DND-41 (cell line): ENCODE data around the gene COL13A1.

ENCODE experiments used
- ATAC-seq: fragments of 200-7000 bp; cut with Tn5 transposase; 3 replicates; pipeline ENCODE4 v1.9.1; 2021; ENCODE audit warnings: low read depth; ENCODE audit not compliant: insufficient read depth
- DNase-seq: peaks from one replicate; pipeline ENCODE4 v3.0.0-alpha.2; 2020
- H2AFZ ChIP-seq: 2 replicates; pipeline ENCODE4 v1.6.0; 2012; ENCODE audit warnings: low read depth, low read length
- H3K27ac ChIP-seq: 2 replicates; pipeline ENCODE4 v1.5.1; 2012; ENCODE audit warnings: low read length, inconsistent platforms
- H3K27me3 ChIP-seq: fragments of 200-600 bp; sonication (generic); 2 replicates; pipeline ENCODE4 v1.6.0; 2012; ENCODE audit warnings: low read length, mild to moderate bottlenecking, inconsistent platforms; ENCODE audit not compliant: insufficient read depth, poor library complexity
- H3K36me3 ChIP-seq: 2 replicates; pipeline ENCODE4 v1.5.1; 2012; ENCODE audit warnings: low read length, inconsistent platforms; ENCODE audit not compliant: insufficient read depth
- H3K4me1 ChIP-seq: 2 replicates; pipeline ENCODE4 v1.5.1; 2012; ENCODE audit warnings: mild to moderate bottlenecking, low read length; ENCODE audit not compliant: insufficient read depth
- H3K4me2 ChIP-seq: 2 replicates; pipeline ENCODE4 v1.6.0; 2012; ENCODE audit warnings: mild to moderate bottlenecking, moderate library complexity, low read length, inconsistent platforms; ENCODE audit not compliant: insufficient read depth
- H3K4me3 ChIP-seq, 2 experiments: fragments of 200-600 bp in 1 of 2; shearing (Covaris generic) in 1 of 2; 2 replicates each; pipeline ENCODE4 v1.5.1; 2012 to 2016; ENCODE audit warnings: inconsistent platforms in 2 of 2, low read length in 2 of 2, mild to moderate bottlenecking in 2 of 2, low read depth in 1 of 2, moderate library complexity in 1 of 2
- H3K79me2 ChIP-seq: 2 replicates; pipeline ENCODE4 v1.6.0; 2012; ENCODE audit warnings: low read length, inconsistent platforms; ENCODE audit not compliant: insufficient read depth
- H3K9ac ChIP-seq: 2 replicates; pipeline ENCODE4 v1.6.0; 2012; ENCODE audit warnings: low read depth, mild to moderate bottlenecking, inconsistent platforms, low read length, moderate library complexity
- H3K9me3 ChIP-seq: 2 replicates; pipeline ENCODE4 v1.5.1; 2012; ENCODE audit warnings: low read length, moderate library complexity, mild to moderate bottlenecking, inconsistent platforms; ENCODE audit not compliant: insufficient read depth, severe bottlenecking
- H4K20me1 ChIP-seq: 2 replicates; pipeline ENCODE4 v1.6.0; 2012; ENCODE audit warnings: low read length; ENCODE audit not compliant: insufficient read depth
- EZH2 ChIP-seq: IDR thresholded peaks from 3 replicates; pipeline ENCODE4 v1.6.1; 2012; ENCODE audit warnings: borderline replicate concordance, low read depth, mild to moderate bottlenecking, moderate library complexity, low read length, inconsistent platforms; ENCODE audit not compliant: severe bottlenecking
- TF ChIP-seq, protein P1 (sequence below): IDR thresholded peaks from 2 replicates; pipeline ENCODE4 v1.5.1; 2012; ENCODE audit warnings: borderline replicate concordance, low read length, moderate library complexity, mild to moderate bottlenecking; ENCODE audit not compliant: poor library complexity, severe bottlenecking; ENCODE audit errors: extremely low read depth

Gene COL13A1

DNA sequence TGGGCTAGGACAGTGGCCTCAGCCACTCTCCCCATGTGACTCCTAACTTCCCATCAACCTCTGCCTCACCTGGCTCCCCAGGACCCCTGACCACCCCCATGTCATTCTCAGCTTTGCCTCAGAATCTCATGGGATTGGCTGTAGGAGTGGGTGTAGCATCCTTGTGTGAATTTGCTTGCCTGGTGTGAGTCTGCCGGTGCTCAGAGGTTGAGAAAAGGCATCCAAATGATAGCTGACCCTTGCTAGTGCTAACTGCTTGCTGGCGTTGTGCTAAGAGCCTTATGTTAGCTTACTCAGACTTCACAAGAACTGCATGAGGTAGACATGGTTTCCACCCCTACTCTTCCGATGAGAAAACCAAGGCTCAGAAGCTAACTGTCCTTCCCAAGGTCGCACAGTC is 74.2 kb downstream of the COL13A1 start:
- ATAC-seq = no peak
- H3K9ac ChIP-seq = no peak overlapping the region
- peaks cover 13% of the 10 kb centered on the region; the same call in 1 of the 2 replicates for H4K20me1 ChIP-seq
- no peak overlapping the region for H2AFZ ChIP-seq
- H3K27me3 ChIP-seq = peaks cover 6% of the 10 kb centered on the region
- no peaks in the 10 kb centered on the region for H3K9me3 ChIP-seq
- no peak for DNase-seq
- no peaks in the 10 kb centered on the region for H3K36me3 ChIP-seq
- H3K4me1 ChIP-seq = no peaks in the 10 kb centered on the region
- TF ChIP-seq EZH2 = no peak
- TF ChIP-seq, protein P1, sequence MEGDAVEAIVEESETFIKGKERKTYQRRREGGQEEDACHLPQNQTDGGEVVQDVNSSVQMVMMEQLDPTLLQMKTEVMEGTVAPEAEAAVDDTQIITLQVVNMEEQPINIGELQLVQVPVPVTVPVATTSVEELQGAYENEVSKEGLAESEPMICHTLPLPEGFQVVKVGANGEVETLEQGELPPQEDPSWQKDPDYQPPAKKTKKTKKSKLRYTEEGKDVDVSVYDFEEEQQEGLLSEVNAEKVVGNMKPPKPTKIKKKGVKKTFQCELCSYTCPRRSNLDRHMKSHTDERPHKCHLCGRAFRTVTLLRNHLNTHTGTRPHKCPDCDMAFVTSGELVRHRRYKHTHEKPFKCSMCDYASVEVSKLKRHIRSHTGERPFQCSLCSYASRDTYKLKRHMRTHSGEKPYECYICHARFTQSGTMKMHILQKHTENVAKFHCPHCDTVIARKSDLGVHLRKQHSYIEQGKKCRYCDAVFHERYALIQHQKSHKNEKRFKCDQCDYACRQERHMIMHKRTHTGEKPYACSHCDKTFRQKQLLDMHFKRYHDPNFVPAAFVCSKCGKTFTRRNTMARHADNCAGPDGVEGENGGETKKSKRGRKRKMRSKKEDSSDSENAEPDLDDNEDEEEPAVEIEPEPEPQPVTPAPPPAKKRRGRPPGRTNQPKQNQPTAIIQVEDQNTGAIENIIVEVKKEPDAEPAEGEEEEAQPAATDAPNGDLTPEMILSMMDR = no peak
- H3K4me3 ChIP-seq = no peak overlapping the region
- H3K79me2 ChIP-seq = no peaks in the 10 kb centered on the region
- no peak overlapping the region for H3K4me2 ChIP-seq
- H3K27ac ChIP-seq = no peak overlapping the region

DNA sequence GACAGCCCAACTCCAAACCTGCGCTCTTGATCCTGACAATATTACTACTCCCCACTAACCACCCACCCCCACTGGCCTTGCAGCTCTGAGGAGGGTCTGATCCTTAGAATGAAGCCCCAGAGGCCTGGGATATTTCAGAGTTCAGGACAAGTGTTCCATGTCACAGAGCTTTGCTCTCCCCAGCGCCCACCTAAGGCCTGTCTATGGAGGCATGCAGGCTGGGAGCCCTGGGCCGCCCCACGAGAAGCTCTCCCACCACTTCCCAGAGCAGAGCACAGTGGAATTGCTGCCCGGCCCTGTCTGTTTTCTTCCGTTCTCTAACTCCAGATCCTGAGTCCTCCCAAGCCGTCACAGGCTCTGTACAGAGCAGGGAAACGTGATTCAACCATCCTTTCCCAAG is 74.6 kb downstream of the COL13A1 start:
- Histone ChIP-seq H3K9me3 (no peaks in the 10 kb centered on the region), H4K20me1 (peaks cover 13% of the 10 kb centered on the region; the same call in 1 of the 2 replicates)
- ATAC-seq = no peak

DNA sequence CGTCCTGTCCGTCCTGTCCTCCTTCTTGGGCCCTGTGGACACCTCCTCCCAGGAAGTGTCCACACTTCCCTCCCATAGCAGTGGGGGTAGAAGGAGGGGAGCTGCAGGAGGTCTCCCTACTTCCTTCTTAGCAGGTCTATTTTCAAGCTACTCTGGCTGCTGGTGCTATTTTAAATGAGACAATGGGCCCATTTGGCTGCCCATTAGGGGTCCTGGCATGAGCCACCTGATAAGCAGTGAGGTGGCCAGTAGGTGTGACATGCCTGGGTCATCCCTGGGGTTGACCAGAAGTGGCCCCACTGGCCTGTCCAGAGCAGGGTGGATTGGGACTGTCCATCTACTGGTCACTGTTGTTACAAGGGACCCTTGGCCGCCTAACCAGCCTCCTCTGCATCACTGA is 75.2 kb downstream of the COL13A1 start:
- H3K27me3 ChIP-seq = peaks cover 6% of the 10 kb centered on the region

More for the DNA sequence above, 74.6 kb downstream of the COL13A1 start:
- DNase-seq = no peak
- peaks cover 6% of the 10 kb centered on the region for H3K27me3 ChIP-seq
- H3K4me1 ChIP-seq = no peaks in the 10 kb centered on the region
- TF ChIP-seq, protein P1 = no peak
- TF ChIP-seq EZH2 = no peak
- no peak overlapping the region for H3K4me2 ChIP-seq
- no peak overlapping the region for H2AFZ ChIP-seq
- no peaks in the 10 kb centered on the region for H3K36me3 ChIP-seq
- H3K27ac ChIP-seq = no peak overlapping the region
- H3K9ac ChIP-seq = no peak overlapping the region
- no peak overlapping the region for H3K4me3 ChIP-seq
- H3K79me2 ChIP-seq = no peaks in the 10 kb centered on the region

More for the DNA sequence above, 75.2 kb downstream of the COL13A1 start:
- DNase-seq = no peak
- Histone ChIP-seq H3K27ac (no peak overlapping the region), H3K4me3 (no peak overlapping the region), H3K79me2 (no peaks in the 10 kb centered on the region), H3K4me1 (no peaks in the 10 kb centered on the region), H3K36me3 (no peaks in the 10 kb centered on the region), H3K9ac (no peak overlapping the region), H3K4me2 (no peak overlapping the region), H2AFZ (no peak overlapping the region), H3K9me3 (no peaks in the 10 kb centered on the region), H4K20me1 (peaks cover 14% of the 10 kb centered on the region; the same call in 1 of the 2 replicates)
- no peak for ATAC-seq
- TF ChIP-seq EZH2 = no peak
- TF ChIP-seq, protein P1 = no peak
